SK-N-SH (cell line): ENCODE measurements around the gene KDELR1. TPM values are rescaled to one million over a fixed set of nuclear protein-coding genes. Genes with fewer than 3 reads are reported as not detected.

ENCODE experiments used
- CTCF ChIA-PET: fragments of 300-600, 350-600 bp; formaldehyde crosslinking; extraction: SDS; loops from one replicate; lab custom pipeline; 2021; lab: Yijun Ruan, JAX
- POLR2A ChIA-PET: fragments of 350-600 bp; sonication (Branson Sonifier 250); formaldehyde crosslinking; extraction: SDS; loops from one replicate; lab custom pipeline; 2020; ENCODE audit warnings: antibody characterized with exemption, inconsistent platforms; lab: Yijun Ruan, JAX
- DNase-seq: peaks from one replicate; pipeline ENCODE4 v3.0.0; 2012
- H2AFZ ChIP-seq: fragments of 200-600 bp; sonication (generic); 2 replicates; pipeline ENCODE4 v1.8.1; 2016; ENCODE audit warnings: antibody characterized with exemption, mild to moderate bottlenecking, low read depth
- H3F3A ChIP-seq: fragments of 200-600 bp; sonication (generic); replicated peaks from 2 replicates; pipeline ENCODE3; 2016; ENCODE audit warnings: antibody characterized with exemption, mild to moderate bottlenecking; ENCODE audit not compliant: insufficient read depth
- H3K27ac ChIP-seq, 2 experiments: fragments of 200-500 bp in 1 of 2; fragments of 200-600 bp in 1 of 2; sonication (Bioruptor generic) in 1 of 2; sonication (generic), shearing (Covaris generic) in 1 of 2; 2 replicates each; pipeline versions ENCODE4 v1.5.1 to v1.6.1; 2014 to 2016; ENCODE audit warnings: low read depth in 2 of 2, inconsistent platforms in 1 of 2, low read length in 1 of 2, mild to moderate bottlenecking in 1 of 2, mixed read lengths in 1 of 2
- H3K27me3 ChIP-seq: fragments of 200-600 bp; sonication (generic), shearing (Covaris generic); 2 replicates; pipeline ENCODE4 v1.6.1; 2016; ENCODE audit warnings: mixed run types; ENCODE audit not compliant: insufficient read depth
- H3K36me3 ChIP-seq, 2 experiments: fragments of 200-500 bp in 1 of 2; fragments of 200-600 bp in 1 of 2; sonication (Bioruptor generic) in 1 of 2; sonication (generic) in 1 of 2; replicated peaks in 1 of 2; 2 replicates each; pipeline versions ENCODE3 to v1.5.1; 2014 to 2016; ENCODE audit warnings: low read length in 1 of 2, mild to moderate bottlenecking in 1 of 2; ENCODE audit not compliant: insufficient read depth in 2 of 2, control insufficient read depth in 1 of 2
- H3K4me1 ChIP-seq, 2 experiments: fragments of 200-500 bp in 1 of 2; fragments of 200-600 bp in 1 of 2; sonication (Bioruptor generic) in 1 of 2; sonication (generic), shearing (Covaris generic) in 1 of 2; 2 replicates each; pipeline versions ENCODE4 v1.5.1 to v1.6.1; 2014 to 2016; ENCODE audit warnings: low read depth in 1 of 2, low read length in 1 of 2, mixed run types in 1 of 2; ENCODE audit not compliant: insufficient read depth in 2 of 2, control insufficient read depth in 1 of 2
- H3K4me2 ChIP-seq: fragments of 200-600 bp; sonication (generic), shearing (Covaris generic); 2 replicates; pipeline ENCODE4 v1.6.1; 2017; ENCODE audit warnings: mixed run types
- H3K4me3 ChIP-seq, 2 experiments: fragments of 200-500 bp in 1 of 2; fragments of 200-600 bp in 1 of 2; sonication (Bioruptor generic) in 1 of 2; sonication (generic), shearing (Covaris generic) in 1 of 2; 2 replicates each; pipeline versions ENCODE4 v1.5.1 to v1.8.1; 2014 to 2016; ENCODE audit warnings: low read depth in 2 of 2, inconsistent platforms in 1 of 2, low read length in 1 of 2, mild to moderate bottlenecking in 1 of 2, mixed read lengths in 1 of 2, moderate library complexity in 1 of 2
- H3K79me2 ChIP-seq: fragments of 200-600 bp; sonication (generic); 2 replicates; pipeline ENCODE4 v1.8.1; 2017; ENCODE audit warnings: mild to moderate bottlenecking; ENCODE audit not compliant: insufficient read depth
- H3K9ac ChIP-seq: fragments of 200-600 bp; sonication (generic); 2 replicates; pipeline ENCODE4 v1.6.1; 2017; ENCODE audit warnings: mixed run types
- H3K9me2 ChIP-seq: fragments of 200-600 bp; sonication (generic); 2 replicates; pipeline ENCODE4 v1.6.1; 2017; ENCODE audit warnings: mixed run types
- H3K9me3 ChIP-seq: fragments of 200-600 bp; sonication (generic); 2 replicates; pipeline ENCODE4 v1.6.1; 2017; ENCODE audit warnings: mixed run types, mild to moderate bottlenecking, moderate library complexity
- H4K20me1 ChIP-seq: fragments of 200-600 bp; sonication (generic); 2 replicates; pipeline ENCODE4 v1.6.1; 2017; ENCODE audit warnings: mild to moderate bottlenecking, mixed run types; ENCODE audit not compliant: insufficient read depth
- EP300 ChIP-seq, 2 experiments: IDR thresholded peaks; 2 replicates each; pipeline versions ENCODE4 v1.4.0 to v1.6.1; 2012; ENCODE audit warnings: borderline replicate concordance in 1 of 2, low read depth in 1 of 2, low read length in 1 of 2
- NFIC ChIP-seq: IDR thresholded peaks from 2 replicates; pipeline ENCODE4 v1.4.0; 2012; ENCODE audit warnings: borderline replicate concordance
- NRF1 ChIP-seq: IDR thresholded peaks from 2 replicates; pipeline ENCODE4 v1.6.1; 2012; ENCODE audit warnings: low read depth, mild to moderate bottlenecking, low read length
- RAD21 ChIP-seq: IDR thresholded peaks from 2 replicates; pipeline ENCODE4 v1.6.1; 2012; ENCODE audit warnings: mild to moderate bottlenecking, low read length
- RCOR1 ChIP-seq: fragments of 150-350 bp; IDR thresholded peaks from 2 replicates; pipeline ENCODE4 v1.6.1; 2017; ENCODE audit warnings: antibody characterized with exemption, low read length
- RXRA ChIP-seq: IDR thresholded peaks from 2 replicates; pipeline ENCODE4 v1.4.0; 2012; ENCODE audit warnings: low read depth, mild to moderate bottlenecking, borderline replicate concordance
- SIN3A ChIP-seq: IDR thresholded peaks from 2 replicates; pipeline ENCODE4 v1.6.1; 2012; ENCODE audit warnings: low read depth, mild to moderate bottlenecking, low read length, moderate library complexity, borderline replicate concordance
- TCF12 ChIP-seq: IDR thresholded peaks from 2 replicates; pipeline ENCODE4 v1.4.0; 2012
- YY1 ChIP-seq: IDR thresholded peaks from 2 replicates; pipeline ENCODE4 v1.4.0; 2012; ENCODE audit warnings: low read depth, mild to moderate bottlenecking
- WGBS: methylation state at CpG from one replicate; pipeline ENCODE4 v1.1.6; 2017; ENCODE audit warnings: low lambda C conversion rate; 5-methylcytosine and 5-hydroxymethylcytosine counted together
- polyA plus RNA-seq, 3 experiments: library from polyadenylated mRNA; depleted of rRNA; stranded (reverse); fragments of >200 nt; gene quantifications; 2 replicates each; pipeline ENCODE4 v1.2.3, GENCODE V29; 2012
- TF ChIP-seq, protein P1 (sequence below): fragments of 150-350 bp; IDR thresholded peaks from 2 replicates; pipeline ENCODE4 v1.6.1; 2016; ENCODE audit warnings: mild to moderate bottlenecking, low read depth, low read length
- TF ChIP-seq, protein P2 (sequence below): IDR thresholded peaks from 2 replicates; pipeline ENCODE4 v1.4.0; 2012; ENCODE audit warnings: low read depth, borderline replicate concordance
- TF ChIP-seq, protein P3 (sequence below): IDR thresholded peaks from 2 replicates; pipeline ENCODE4 v1.4.0; 2012; ENCODE audit warnings: low read depth

The KDELR1 gene
- polyA plus RNA-seq, 1 of the 3 experiments (the other 2 are of a cell fraction), result 138 TPM

DNA sequence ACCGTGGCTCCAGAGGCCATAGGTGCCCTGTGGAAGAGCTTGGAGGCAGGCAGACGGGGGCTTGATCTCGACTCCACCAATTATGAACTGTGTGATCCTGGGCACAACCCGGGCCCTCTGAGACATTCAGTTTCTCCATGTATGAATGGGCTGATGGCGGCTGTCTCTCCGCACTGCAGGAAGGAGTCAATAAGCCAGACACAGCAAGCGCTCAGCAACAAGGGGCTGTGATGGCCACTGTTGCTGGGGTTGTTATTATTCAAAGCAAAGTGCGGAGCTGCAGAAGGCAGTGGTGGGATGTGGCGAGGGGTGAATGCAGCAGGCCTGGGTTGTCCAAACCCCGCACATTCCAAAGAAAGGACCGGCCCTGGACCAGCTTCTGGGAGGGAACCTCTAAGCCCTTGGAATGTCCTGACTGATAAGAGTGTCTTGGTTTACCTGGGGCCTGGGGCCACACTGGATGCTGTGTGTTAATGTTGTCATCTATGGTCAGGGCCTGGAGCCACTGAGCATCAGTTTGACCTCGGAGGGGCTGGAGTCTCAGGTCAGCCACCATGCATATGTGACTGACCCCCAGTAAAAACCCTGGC lies 35.9 kb downstream of the KDELR1 start:
- no peaks in the 10 kb centered on the region for H3K79me2 ChIP-seq
- TF ChIP-seq NRF1 (no peak), RCOR1 (no peak), TCF12 (no peak), YY1 (no peak)
- TF ChIP-seq, protein P1, sequence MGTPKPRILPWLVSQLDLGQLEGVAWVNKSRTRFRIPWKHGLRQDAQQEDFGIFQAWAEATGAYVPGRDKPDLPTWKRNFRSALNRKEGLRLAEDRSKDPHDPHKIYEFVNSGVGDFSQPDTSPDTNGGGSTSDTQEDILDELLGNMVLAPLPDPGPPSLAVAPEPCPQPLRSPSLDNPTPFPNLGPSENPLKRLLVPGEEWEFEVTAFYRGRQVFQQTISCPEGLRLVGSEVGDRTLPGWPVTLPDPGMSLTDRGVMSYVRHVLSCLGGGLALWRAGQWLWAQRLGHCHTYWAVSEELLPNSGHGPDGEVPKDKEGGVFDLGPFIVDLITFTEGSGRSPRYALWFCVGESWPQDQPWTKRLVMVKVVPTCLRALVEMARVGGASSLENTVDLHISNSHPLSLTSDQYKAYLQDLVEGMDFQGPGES, result no peak
- TF ChIP-seq, protein P2, sequence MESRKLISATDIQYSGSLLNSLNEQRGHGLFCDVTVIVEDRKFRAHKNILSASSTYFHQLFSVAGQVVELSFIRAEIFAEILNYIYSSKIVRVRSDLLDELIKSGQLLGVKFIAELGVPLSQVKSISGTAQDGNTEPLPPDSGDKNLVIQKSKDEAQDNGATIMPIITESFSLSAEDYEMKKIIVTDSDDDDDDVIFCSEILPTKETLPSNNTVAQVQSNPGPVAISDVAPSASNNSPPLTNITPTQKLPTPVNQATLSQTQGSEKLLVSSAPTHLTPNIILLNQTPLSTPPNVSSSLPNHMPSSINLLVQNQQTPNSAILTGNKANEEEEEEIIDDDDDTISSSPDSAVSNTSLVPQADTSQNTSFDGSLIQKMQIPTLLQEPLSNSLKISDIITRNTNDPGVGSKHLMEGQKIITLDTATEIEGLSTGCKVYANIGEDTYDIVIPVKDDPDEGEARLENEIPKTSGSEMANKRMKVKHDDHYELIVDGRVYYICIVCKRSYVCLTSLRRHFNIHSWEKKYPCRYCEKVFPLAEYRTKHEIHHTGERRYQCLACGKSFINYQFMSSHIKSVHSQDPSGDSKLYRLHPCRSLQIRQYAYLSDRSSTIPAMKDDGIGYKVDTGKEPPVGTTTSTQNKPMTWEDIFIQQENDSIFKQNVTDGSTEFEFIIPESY, result no peak
- H3K4me1 ChIP-seq, result peaks cover 0 to 2% of the 10 kb centered on the region in 2 experiments; a peak in 1 of 4 replicates
- no peak overlapping the region for H3K9ac ChIP-seq
- H3K9me3 ChIP-seq, result no peaks in the 10 kb centered on the region
- H4K20me1 ChIP-seq, result no peaks in the 10 kb centered on the region
- H3K27ac ChIP-seq, result no peak overlapping the region
- H3K4me3 ChIP-seq, result no peak overlapping the region
- WGBS, result 90% methylated on average over 12 of the region's 12 CpGs
- peaks cover 5% of the 10 kb centered on the region for H3F3A ChIP-seq
- no peaks in the 10 kb centered on the region for H3K9me2 ChIP-seq
- no peak for DNase-seq
- H2AFZ ChIP-seq, result no peak overlapping the region
- POLR2A ChIA-PET, result no interaction called here
- H3K4me2 ChIP-seq, result no peak overlapping the region
- H3K36me3 ChIP-seq, result no peaks in the 10 kb centered on the region
- no peaks in the 10 kb centered on the region for H3K27me3 ChIP-seq
- CTCF ChIA-PET, result no interaction called here

DNA sequence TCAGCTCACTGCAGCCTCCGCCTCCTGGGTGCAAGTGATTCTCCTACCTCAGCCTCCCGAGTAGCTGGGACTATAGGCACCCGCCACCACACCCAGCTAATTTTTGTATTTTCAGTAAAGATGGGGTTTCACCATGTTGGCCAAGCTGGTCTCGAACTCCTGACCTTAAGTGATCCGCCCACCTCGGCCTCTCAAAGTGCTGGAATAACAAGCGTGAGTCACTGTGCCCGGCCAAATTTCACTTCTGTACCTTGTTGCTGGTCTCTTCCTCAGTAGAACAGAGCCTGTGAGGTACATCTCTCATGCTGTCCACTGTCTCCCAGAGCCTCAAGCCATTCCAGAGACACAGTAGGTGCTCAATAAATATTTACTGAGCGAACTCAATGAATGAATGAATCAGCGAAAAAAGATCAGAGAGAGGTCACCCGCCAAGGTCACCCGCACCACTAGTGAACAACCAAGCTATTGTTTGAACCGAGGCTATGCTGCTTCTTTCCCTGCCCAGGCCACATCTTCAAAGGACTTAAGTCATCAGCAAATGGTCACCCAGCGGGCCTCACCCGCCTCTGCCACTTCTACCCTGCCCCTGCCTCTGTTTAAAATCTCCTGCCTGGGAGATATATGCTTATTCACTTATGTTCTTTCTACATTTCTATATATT lies 36.9 kb downstream of the KDELR1 start:
- peaks cover 0 to 2% of the 10 kb centered on the region in 2 experiments; a peak in 1 of 4 replicates for H3K4me1 ChIP-seq
- H3K79me2 ChIP-seq, result no peaks in the 10 kb centered on the region
- WGBS, result 79% methylated on average over 15 of the region's 15 CpGs
- CTCF ChIA-PET, result no interaction called here
- H3K36me3 ChIP-seq, result no peaks in the 10 kb centered on the region
- H3F3A ChIP-seq, result peaks cover 5% of the 10 kb centered on the region
- H3K4me2 ChIP-seq, result no peak overlapping the region
- H3K27ac ChIP-seq, result no peak overlapping the region
- no peaks in the 10 kb centered on the region for H4K20me1 ChIP-seq
- H3K4me3 ChIP-seq, result no peak overlapping the region
- POLR2A ChIA-PET, result no interaction called here
- no peaks in the 10 kb centered on the region for H3K27me3 ChIP-seq
- H3K9me3 ChIP-seq, result no peaks in the 10 kb centered on the region
- TF ChIP-seq, protein P3, sequence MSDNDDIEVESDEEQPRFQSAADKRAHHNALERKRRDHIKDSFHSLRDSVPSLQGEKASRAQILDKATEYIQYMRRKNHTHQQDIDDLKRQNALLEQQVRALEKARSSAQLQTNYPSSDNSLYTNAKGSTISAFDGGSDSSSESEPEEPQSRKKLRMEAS, result no peak
- TF ChIP-seq, protein P2, result no peak
- no peak for TF ChIP-seq RAD21
- no peak for TF ChIP-seq NFIC
- TF ChIP-seq TCF12, result no peak
- no peak for TF ChIP-seq RXRA
- no peak for TF ChIP-seq EP300 (IDR thresholded peaks at IDR 0.05; ENCODE audit: borderline replicate concordance in 1 of 2, low read depth in 1 of 2, low read length in 1 of 2)
- TF ChIP-seq SIN3A, result no peak
- TF ChIP-seq, all 33 proteins: peak for 0
- DNase-seq, result no peak
- Histone ChIP-seq H3K9ac (no peak overlapping the region), H3K9me2 (no peaks in the 10 kb centered on the region), H2AFZ (no peak overlapping the region)
